ENCODE results near the gene TMTC1.

DNA sequence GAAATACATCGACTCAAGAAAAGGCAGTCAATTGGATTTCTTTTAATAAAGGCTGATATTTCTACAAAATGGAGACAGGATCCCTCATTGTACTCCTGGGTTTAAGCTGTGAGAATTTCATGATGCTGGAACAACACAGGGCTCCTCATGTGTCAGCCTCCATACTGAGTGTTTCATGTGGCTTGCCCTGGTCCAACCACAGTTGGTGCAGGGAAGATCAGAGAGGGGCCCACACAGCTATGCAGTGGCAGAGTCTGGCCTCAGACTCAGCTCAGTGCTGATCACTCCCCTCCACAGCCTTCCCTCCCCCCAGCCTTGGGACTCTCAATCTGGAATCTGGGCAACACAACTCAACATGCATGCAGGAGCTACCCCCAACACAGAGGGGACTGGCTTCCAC is 163.7 kb downstream of the TMTC1 start:
- TF ChIP-seq, protein P1, sequence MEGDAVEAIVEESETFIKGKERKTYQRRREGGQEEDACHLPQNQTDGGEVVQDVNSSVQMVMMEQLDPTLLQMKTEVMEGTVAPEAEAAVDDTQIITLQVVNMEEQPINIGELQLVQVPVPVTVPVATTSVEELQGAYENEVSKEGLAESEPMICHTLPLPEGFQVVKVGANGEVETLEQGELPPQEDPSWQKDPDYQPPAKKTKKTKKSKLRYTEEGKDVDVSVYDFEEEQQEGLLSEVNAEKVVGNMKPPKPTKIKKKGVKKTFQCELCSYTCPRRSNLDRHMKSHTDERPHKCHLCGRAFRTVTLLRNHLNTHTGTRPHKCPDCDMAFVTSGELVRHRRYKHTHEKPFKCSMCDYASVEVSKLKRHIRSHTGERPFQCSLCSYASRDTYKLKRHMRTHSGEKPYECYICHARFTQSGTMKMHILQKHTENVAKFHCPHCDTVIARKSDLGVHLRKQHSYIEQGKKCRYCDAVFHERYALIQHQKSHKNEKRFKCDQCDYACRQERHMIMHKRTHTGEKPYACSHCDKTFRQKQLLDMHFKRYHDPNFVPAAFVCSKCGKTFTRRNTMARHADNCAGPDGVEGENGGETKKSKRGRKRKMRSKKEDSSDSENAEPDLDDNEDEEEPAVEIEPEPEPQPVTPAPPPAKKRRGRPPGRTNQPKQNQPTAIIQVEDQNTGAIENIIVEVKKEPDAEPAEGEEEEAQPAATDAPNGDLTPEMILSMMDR (IDR thresholded peaks at IDR 0.05; ENCODE audit: low read depth, low read length): no peak
- no peak for TF ChIP-seq EZH2phosphoT487 (IDR thresholded peaks at IDR 0.05; ENCODE audit: low read depth)

All from OCI-LY3 (cell line).